GM18907 (cell line): ENCODE measurements around the gene NLRC5.
"Not testable (repeated sequence)": the region's sequence is repeated elsewhere in the genome, so short reads cannot be mapped to it uniquely, and the experiment has no call there.

Experiments
- ATAC-seq: cut with Tn5 transposase; IDR thresholded peaks from one replicate; pipeline ENCODE4 v1.9.1; 2021; ENCODE audit warnings: mild to moderate bottlenecking, moderate library complexity; ENCODE audit not compliant: unreplicated experiment

The NLRC5 gene

DNA sequence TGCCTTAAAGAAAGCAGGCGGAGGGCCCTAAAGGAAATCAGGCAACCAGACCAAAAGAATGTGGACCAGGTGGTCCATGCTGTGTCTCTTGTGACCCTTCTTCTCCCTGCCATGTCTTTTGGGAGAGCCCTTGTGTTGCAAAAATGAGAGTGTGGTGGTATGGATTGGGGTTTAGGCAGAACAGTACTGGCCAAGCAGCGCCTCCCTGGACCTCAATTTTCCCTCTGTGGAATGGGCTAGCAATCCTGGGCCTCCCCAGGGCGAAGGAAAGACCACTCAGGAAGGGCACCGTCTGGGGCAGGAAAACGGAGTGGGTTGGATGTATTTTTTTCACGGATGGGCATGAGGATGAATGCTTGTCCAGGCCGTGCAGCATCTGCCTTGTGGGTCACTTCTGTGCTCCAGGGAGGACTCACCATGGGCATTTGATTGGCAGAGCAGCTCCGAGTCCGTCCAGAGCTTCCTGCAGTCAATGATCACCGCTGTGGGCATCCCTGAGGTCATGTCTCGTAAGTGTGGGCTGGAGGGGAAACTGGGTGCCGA lies 7.6 kb upstream of the NLRC5 start:
- no peak for ATAC-seq

DNA sequence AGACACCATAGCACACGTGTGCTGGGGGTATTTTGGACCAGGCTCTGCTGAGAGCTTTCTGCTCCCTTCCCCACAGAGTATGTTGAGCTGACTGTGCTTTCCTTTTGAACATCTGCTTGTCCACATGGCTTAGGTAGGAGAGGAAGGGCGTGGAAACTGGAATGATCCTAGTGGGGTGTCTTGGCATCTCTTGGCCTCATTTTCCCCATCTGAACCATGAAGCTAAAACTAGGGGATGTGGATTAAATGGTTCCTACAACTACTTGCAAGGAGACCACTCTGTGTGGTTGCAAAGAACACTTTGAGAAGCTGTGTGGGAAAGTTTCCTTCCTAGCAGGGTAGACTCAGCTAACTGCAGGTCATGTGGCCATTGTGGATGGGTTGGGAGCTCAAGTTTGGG lies 6.7 kb upstream of the NLRC5 start:
- no peak for ATAC-seq

DNA sequence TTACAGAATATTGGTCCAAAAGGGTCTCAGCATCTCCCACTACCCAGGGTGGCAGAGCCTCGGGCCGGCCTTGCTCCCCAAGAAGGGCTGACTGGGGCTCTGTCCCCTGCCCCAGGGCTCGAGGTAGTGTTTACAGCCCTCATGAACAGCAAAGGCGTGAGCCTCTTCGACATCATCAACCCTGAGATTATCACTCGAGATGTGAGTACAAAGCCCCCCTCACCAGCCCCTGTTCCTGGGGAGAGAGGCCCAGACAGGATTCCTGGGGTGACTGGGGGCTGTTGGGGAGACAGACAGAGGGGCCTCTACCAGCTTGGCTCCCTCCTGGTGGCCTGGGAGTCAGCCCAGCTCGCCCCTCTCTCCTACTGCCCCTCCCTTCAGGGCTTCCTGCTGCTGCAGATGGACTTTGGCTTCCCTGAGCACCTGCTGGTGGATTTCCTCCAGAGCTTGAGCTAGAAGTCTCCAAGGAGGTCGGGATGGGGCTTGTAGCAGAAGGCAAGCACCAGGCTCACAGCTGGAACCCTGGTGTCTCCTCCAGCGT lies 6.1 kb upstream of the NLRC5 start:
- no peak for ATAC-seq

DNA sequence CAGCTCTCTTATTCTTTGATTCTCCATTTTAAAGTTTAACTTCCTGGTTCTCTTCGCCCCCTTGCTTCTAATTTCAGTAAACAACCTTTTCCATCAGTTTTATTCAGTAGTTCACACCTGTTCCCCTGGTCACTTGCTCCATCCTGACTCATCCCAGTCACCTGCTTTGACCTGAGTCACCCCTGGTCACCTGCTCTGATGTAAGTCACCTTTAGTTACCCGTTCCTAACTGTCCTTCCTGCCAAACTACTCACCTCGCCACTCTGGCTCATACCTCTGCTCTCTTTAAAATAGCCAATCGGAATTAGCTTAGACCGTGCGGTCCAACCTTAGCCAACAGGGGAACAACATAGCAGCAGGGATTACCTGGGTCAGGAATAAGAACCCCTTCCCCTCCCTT lies 4.7 kb upstream of the NLRC5 start:
- no peak for ATAC-seq

DNA sequence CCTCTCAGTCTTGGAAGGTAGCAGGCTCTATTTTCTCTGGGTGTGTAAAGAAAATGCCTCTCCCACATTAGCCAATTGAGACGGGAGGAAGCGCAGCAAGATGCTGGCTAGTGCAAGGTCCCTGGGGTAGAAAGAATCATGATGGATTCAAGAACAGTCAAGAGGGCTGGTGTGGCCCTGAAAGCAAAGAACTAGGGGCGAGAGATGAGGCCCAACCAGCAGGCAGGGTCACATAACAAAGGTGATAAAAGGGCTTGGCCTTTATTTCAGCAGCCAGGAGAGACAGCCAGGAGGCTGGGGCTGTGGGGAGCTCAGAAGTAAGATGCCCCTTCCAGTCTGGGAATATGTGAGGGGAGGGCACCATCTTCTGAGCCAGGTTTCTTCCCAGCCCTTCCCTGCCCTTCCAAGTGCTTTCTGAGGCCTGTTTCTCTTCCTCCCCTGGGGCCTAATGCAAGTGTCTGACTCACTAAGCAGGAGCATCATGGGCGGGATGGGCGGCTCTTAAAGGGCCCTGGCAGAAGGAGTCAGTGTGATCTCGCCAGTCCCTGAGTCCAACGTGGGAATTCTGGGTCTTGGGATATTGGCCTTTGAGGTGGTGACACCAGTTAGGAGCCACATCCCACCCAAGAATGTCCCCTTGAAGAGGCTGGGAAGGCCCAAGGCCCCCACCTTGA lies 3.9 kb upstream of the NLRC5 start:
- ATAC-seq, result no peak

- ATAC-seq, result no peak
Measured at GRCh38 chr16:56985962-56986360, 3.4 kb upstream of the NLRC5 start.

DNA sequence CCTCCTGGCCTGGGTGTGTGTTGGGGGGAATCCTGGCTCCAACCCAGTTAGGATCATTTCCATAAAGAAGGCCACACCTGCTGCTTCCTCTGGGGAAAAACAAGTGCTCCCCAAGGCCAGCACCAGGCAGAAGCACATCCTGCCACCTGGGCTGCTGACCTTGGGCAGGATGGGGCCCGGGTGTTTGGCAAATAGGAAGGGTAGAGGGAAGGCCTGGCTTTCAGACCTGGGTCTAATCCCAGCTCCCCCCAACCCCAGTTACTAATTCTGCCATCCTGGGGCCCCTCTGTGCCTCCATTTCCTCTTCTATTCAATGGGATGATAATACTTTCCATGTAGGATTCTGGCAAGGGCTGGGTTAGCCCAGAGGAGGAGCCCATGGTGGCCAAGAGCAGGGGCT lies 3.0 kb upstream of the NLRC5 start:
- no peak for ATAC-seq

- ATAC-seq, result not testable (repeated sequence)
Measured at GRCh38 chr16:56986908-56987307, 2.4 kb upstream of the NLRC5 start.

DNA sequence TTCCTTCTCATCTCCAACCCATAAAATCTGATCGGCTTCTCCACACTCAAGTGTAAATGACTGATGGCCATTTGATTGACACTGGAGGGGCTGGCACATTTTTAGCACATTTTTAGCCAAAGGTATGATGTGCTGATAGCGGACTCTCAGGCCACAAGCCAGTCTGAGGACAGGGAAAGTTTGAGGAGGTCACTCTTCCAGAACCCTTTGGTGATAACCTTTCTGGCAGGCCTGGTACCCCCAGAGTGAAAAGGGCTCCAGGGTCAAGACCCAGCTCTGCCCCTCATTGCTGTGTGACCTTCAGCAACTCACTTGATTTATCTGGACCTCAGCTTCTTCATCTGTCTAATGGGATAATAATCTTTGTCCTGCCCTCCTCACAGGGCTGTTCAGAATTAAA lies 1.7 kb upstream of the NLRC5 start:
- no peak for ATAC-seq

DNA sequence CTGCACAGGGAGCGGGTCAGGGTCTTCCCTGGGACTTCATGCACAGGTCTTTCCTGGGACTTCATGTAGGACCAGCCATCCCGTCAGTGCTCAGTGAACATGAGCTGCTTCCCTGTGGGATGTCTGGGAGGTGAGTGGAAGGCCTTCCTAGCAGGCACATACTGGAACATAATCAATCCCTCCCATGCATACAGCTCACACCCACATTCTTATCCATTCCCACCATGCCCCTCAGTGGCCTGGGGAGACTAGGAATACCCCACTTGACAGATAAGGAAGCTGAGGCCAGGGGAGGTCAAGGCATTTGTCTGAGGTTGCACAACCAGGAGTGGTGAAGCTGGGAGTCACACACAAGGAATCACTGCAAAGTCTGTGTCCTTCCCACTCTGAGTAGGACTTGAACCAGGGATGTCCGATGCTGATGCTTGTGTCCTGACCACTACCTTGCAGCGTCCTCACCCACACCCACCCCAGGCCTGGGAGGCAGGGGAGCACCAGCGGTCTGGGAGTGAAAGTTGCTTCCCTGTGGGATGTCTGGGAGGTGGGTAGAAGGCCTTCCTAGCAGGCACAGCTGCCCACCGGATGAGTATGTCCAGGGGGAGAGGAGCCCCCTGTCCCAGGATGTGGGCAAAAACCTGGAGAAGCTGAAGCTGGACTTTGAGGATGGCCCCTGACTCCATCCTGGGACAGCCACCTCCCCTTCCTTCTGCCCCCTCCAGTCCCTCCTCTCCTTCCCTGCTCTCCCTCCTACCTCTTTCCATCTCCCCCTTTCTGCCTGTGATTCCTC lies 1.0 kb upstream of the NLRC5 start:
- ATAC-seq, result no peak

DNA sequence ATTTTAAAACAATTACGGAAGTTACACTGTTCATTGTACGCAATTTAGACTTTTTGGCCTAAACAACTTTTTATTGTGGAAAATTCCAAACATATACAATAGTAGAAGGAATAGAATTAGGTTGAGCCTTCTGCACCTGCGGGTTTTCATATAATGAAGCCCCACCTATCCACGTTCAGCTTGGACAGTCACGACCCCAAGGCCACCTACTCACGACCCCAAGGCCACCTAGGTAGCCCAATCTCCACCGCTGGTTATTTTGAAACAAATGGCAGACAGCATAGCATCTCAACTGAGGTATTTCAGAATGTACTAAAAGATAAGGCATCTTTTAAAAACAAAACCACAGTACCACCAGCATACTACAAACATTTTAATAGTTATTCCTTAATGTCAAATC lies 631 bp downstream of the NLRC5 start:
- ATAC-seq, result no peak

- no peak for ATAC-seq
Measured at GRCh38 chr16:56990407-56991286, 1.3 kb downstream of the NLRC5 start.

GRCh38 chr16:56992431-56992830 lies 3.1 kb downstream of the NLRC5 start:
- ATAC-seq, result not testable (repeated sequence)

GRCh38 chr16:56993204-56993603 lies 3.8 kb downstream of the NLRC5 start:
- ATAC-seq, result no peak

DNA sequence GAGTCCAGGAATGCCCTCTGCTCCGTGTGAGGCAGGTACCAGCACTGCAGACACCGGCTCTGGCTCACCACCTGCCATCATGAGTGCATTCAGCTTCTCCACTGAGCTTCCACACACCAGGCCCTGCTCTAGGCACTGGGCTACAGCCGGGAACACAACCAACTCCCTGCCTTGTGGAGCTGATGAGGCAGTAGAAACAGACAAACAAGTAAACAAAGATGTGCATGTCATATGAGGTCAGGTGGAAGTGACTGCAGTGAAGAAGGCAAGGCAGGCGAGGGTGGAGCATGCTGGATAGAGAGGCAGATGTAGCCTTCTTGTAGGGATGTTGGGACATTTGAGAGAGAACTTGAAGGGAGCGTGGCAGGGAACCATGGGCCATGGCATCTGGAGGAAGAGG lies 5.0 kb downstream of the NLRC5 start:
- no peak for ATAC-seq

DNA sequence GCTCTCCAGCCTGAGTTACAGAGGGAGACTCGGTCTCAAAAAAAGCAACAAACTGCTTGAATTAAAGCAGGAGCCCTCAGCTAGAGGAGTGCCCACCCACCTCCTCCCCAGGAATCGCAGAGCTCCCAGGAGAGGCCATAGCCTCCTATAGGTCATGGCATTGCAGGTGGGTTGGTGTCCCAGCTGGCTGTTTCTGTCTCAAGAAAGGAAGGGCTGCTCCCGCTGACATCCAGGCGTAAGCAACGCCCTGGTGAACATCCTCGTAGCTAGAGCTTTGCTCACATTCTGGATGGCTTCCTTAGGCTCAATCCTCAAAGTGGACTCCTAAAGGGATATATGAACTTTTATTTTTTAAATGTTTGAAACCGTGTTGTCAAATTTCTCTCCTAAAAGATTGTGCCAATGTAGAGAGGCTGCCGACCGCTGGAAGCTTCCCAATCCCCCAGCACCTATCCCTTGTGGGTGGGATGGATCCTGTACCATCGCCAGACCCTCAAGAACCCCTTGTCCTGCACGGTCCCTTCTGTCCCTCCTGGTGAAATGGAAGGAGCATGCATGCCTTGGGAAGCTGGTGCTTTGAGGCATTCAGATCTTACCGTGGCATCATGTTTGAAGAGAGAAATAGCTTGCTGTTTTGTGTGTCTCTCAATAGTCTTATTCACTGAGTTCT lies 5.9 kb downstream of the NLRC5 start:
- no peak for ATAC-seq

- ATAC-seq, result no peak
Measured at GRCh38 chr16:56997264-56997663, 7.9 kb downstream of the NLRC5 start.

GRCh38 chr16:56997931-56998330 lies 8.6 kb downstream of the NLRC5 start:
- no peak for ATAC-seq

DNA sequence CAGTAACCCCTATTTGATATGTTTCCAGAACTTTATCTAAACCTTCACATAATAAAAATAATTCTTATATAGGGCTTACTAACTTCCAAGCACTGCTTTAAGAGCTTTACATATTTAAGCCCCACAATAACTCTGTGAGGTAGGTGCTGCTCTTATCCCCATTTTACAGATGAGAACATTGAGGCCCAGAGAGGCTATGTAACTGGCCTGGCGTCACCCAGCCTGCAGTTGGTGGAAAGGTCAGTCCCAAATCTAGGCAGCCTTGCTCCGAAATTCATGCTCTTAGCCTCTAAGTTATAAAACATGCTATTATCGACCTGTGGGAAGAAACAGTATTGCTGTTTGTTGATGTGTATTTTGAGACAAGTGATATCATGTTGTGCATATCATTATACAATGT lies 9.0 kb downstream of the NLRC5 start:
- no peak for ATAC-seq

GRCh38 chr16:56998861-56999260 lies 9.5 kb downstream of the NLRC5 start:
- no peak for ATAC-seq
